NCI-H82 (cell line): ENCODE results near the gene ZG16.

ENCODE experiments used
- DNase-seq: peaks from one replicate; lab custom pipeline; 2025; lab: John Stamatoyannopoulos, UW

Gene ZG16

DNA sequence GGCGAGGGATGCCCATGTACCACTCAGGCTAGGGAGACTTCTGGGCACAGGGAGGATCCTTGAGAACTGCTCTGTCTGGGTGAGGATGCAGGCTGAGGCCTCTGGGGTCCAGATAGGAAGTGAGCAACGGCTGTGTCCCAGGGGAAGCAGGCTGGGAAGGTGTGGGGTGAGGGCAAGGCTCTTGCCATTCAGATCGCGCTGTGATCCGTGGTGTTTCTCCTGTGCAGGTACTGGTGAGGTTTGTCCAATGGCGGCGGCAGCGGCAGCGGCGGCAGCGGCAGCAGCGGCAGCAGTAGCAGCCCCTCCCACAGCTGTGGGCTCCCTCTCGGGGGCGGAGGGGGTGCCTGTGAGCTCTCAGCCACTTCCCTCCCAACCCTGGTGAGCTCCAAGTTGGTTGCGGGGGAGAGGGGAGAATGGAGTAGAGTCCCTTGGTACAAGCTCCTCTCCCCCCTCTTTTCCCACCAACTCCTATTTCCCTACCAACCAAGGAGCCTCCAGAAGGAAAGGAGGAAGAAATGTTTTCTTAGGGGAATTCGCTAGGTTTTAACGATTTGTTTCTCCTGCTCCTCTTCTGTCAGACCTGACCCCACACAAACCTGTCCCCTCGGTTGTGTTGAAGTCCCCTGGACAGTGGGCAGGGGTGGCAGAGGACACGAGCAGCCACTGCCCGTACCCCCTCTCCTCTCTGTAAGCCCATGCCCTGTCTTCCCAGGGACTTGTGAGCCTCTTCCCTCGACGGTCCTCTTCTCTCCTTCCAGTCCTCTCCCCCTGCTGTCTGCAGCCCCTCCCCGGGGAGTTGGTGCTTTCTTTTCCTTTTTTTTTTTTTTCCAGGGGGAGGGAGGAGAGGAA lies 32.0 kb downstream of the ZG16 start:
- DNase-seq = peak; percentile 61

DNA sequence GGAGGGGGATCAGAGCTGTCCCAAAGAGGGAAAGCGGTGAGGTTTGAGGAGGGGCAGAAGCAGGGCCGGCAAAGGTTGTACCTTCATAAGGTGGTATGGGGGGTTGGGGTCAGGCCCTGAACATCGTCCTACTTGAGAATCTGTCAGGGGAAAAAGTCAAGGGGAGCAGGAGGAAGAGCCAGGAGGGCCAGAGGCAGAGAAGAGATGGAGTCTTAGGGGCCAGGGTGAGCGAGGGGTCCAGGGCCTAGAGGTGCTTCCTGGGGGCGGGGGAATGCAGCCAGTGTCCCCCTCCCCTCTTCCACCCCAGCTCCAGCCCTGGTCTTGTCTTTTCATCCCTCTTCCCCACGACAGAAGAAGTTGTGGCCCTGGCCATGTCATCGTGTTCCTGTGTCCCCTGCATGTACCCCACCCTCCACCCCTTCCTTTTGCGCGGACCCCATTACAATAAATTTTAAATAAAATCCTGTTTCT lies 32.7 kb downstream of the ZG16 start:
- DNase-seq = peak; percentile 62

DNA sequence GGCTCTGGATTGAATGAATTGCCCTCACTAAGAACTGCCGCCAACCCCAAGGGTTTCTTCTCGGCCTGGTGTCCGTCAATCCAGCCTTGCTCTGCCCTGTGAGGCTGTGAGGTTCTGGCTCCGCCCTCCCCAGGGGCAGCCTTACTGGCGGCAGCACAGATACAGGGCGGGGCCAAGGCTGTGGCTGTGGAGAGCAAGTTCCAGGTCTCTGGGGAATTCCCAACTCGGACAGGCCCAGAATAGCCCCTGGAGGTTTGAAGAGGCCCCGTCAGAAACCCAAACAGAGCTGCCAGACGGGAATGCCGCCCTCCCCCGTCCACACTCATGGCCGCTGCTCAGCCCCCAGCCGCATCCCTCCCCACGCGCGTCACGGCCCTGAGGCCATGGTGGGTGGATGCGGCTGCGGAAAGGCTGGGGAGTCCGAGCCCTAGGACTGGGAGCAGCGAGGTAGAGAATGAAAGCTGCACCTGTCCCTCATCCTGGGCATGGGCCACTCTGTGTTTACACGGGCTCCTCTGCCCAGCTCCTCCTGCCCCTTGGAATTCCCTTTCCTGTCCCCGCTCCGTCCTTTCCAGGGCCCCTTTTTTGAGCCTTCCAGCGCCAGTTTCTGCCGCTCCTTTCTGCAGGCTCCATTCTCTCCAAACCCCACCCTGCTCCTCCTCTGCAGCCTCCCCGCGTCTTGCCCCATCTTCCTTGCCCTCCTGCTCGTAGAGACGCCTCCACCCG lies 33.3 kb downstream of the ZG16 start:
- DNase-seq = peak; percentile 95

DNA sequence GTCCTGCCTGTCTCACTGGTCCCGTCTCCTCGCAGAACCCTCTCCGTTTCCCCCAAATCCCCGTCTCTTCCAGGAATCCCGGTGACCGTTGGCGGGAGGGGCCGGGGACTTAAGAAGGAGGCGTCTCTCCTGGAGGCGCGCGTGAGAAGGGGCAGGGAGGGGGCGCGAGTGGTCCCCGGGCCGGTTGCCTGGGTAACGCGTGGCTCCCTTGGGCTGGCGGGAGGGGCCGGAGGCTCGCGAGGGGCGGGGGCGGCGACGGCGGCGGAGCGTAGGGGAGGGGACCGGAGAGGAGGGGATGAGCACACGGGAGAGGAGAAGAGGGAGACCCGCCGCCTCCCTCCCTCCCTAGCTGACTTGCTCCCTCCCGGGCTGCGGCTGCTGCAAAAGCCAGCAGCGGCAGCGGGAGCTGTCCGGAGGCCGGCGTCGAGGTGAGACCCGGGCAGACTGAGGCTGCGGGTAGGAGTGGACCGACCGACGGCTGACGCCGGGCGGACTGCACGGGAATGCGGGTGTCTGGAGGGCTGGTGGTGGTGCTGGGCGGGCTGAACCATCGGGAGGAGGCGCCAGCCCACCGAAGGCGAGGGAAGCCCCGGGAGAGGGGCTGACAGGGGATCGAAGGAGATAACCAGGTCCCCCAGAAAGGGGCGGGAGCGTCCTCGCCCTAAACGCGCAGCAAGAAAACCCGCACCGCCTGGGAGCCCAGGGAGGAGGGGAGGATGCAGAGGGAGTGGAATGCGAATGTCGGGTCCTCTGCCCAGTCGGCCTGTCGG lies 34.0 kb downstream of the ZG16 start, which contains the start of gene PRRT2:
TSS of gene PRRT2 (plus strand) at position 298 of the 770 bp plus-strand sequence. CDS start 862 bp downstream, outside the sequence.
- peak; percentile 89 for DNase-seq

DNA sequence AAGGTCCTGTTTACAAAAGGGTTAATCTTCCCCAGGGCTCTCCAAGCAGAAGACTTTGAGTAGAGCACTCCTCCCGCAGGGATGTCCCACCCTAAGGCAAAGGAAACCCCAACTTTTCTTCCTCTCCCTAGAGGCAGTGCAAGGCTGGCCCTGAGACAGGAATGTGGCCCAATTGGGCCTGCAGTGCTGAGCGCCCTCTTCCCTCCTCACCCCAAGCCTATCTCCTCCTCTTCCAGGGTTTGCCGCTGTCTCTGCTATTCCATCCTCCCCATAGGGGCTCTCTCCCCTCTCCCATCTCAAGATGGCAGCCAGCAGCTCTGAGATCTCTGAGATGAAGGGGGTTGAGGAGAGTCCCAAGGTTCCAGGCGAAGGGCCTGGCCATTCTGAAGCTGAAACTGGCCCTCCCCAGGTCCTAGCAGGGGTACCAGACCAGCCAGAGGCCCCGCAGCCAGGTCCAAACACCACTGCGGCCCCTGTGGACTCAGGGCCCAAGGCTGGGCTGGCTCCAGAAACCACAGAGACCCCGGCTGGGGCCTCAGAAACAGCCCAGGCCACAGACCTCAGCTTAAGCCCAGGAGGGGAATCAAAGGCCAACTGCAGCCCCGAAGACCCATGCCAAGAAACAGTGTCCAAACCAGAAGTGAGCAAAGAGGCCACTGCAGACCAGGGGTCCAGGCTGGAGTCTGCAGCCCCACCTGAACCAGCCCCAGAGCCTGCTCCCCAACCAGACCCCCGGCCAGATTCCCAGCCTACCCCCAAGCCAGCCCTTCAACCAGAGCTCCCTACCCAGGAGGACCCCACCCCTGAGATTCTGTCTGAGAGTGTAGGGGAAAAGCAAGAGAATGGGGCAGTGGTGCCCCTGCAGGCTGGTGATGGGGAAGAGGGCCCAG lies 34.9 kb downstream of the ZG16 start:
- no peak for DNase-seq

DNA sequence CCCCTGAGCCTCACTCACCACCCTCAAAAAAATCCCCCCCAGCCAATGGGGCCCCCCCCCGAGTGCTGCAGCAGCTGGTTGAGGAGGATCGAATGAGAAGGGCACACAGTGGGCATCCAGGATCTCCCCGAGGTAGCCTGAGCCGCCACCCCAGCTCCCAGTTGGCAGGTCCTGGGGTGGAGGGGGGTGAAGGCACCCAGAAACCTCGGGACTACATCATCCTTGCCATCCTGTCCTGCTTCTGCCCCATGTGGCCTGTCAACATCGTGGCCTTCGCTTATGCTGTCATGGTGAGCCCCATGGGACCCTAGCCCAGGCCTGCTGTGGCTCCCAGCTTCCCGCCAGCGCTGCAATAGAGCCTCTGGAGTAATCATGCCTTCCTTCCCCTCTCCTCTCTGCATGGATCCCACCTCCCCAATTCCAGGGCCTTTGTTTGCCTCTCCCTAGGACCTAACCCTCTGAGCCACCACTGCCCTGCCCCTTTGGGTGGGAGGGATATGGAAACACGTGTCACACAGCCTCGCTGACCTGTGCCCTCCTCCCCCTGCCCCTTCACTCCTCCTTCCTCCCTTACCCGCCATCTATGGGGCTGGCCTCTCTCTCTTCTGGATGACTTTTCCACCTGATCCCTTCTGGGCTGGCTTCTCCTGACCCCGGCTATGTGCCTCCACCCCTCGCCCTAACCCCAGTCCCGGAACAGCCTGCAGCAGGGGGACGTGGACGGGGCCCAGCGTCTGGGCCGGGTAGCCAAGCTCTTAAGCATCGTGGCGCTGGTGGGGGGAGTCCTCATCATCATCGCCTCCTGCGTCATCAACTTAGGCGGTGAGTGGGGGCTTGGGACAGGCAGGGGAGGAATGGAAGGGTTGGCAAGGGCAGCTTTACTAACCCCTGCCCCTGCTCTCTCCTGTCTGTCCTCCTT lies 35.8 kb downstream of the ZG16 start:
- DNase-seq = peak; percentile 43

DNA sequence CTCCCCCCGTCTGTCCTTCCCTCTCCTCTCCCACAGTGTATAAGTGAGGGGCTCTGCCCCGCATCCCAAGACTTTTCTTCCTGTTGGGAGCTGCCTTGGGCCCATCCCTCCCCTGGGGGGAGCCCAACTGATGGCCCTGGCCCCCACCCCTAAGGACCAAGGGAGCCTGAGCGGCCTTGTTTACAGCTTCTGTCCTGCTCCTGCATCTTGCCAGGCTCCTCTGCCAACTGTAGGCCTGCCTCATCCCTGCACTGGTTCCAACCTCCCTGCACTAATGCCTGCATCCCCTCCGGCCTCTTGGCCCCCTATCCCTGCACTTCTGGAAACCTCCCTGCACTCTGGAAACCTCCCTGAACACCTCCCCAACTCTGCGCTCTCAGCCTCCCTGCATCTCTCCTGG lies 36.5 kb downstream of the ZG16 start:
- DNase-seq = peak; percentile 43

DNA sequence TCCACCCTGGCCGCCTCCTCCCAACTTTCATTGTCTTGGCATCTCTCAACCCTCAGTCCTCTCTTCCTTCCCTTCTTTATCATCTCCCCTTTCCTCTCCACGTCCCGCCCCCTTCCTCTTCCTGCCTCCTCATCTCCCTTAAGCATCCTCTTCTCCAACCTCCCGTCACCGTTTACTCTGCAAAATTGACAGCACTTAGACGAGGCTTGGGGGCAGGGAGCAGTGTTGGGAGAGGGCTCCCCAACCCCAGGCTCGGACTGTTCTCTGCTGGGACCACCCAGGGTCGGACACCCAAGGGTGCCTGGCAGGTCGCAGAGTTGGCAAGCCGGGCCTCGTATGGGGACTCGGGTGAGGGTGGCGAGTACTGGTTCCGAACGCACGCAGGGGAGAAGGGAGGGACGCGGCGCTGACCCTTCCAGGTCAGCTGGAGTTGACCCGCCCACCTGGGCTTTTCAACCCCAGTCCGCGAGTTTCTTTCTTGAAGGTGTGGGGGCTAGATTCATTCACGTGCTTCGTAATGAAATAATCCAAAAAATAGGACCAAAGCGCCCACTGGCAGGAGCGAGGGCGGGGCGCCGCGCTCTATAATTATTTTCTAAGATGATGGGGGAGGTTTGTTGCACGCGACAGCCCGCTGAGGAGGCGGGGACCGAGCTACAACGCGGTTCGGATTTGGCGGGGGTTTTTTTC lies 37.1 kb downstream of the ZG16 start:
- DNase-seq = peak; percentile 73

DNA sequence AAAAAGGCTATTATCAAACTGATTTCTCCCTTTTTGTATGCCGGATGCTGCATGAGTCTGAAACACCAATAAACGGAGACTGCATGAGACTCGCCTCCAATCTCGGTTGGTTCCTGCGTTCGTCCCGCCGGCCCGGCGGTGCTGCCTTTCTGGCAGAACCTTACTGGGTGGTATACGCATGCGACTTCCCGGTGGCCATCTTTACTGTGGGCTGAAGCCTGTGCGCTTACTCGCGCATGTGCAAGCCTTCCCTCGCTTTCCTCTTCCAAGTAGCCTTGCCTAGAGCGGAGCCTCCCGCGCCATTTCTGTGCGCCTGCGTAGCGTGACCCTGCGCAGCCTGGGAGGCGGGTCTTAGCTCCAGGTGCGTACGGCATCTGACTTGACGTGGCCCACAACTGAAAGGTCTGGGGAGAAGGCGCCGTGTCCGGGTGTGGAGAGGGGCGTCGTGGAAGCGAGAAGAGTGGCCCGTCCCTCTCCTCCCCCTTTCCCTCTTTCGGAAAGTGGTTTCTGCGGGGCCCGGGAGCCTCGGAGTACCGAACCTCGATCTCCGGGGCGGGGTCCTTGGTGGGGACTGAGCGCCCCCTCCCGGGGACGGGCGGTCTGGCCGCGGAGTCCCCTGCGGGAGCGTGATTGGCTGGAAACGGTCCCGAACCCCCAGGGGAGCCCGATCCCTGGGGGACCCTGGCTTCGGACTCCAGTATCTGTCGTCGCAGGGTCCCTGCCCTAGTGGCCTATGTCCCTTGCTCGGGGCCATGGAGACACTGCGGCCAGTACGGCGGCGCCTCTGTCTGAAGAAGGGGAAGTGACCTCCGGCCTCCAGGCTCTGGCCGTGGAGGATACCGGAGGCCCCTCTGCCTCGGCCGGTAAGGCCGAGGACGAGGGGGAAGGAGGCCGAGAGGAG lies 38.0 kb downstream of the ZG16 start, which contains the start of gene PAGR1:
TSS of gene PAGR1 (plus strand) at position 360 of the 901 bp plus-strand sequence. CDS start at position 734, 374 bp downstream.
- peak; percentile 98 for DNase-seq

DNA sequence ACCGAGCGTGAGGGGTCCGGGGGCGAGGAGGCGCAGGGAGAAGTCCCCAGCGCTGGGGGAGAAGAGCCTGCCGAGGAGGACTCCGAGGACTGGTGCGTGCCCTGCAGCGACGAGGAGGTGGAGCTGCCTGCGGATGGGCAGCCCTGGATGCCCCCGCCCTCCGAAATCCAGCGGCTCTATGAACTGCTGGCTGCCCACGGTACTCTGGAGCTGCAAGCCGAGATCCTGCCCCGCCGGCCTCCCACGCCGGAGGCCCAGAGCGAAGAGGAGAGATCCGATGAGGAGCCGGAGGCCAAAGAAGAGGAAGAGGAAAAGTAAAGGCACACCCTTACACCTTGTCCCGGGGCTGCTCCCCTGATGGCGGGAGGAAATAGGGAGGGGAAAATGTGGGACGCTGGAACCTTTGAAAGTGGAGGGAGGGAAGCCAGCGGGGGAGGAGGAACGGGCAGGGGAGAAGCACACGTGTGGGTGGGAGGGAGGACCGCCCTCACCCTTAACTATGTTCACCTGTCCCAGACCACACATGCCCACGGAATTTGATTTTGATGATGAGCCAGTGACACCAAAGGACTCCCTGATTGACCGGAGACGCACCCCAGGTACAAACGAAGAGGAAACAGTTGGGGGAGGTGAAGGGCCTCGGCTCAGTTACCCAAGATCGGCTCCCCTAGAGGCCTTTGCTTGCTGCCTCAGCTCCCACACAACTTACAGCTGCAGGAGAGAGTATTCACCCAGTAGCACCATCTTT lies 38.8 kb downstream of the ZG16 start:
- DNase-seq = peak; percentile 65

DNA sequence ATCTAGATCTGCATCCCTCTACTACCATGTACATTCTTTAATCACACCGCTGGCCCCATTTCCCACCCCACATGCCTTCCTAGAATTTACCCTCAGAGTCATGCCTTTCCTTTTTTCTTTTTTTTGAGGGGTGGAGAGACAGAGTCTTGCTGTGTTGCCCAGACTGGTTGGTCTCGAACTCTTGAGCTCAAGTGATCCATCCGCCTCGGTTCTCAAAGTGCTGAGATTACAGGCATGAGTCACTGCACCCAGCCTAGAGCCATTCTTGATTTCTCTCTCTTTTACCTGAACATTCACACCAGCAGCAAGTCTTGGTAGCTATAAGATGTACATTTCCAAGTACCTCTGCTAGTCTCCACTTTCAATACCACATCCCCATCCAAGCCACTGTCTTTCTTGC lies 40.0 kb downstream of the ZG16 start:
- DNase-seq = no peak

DNA sequence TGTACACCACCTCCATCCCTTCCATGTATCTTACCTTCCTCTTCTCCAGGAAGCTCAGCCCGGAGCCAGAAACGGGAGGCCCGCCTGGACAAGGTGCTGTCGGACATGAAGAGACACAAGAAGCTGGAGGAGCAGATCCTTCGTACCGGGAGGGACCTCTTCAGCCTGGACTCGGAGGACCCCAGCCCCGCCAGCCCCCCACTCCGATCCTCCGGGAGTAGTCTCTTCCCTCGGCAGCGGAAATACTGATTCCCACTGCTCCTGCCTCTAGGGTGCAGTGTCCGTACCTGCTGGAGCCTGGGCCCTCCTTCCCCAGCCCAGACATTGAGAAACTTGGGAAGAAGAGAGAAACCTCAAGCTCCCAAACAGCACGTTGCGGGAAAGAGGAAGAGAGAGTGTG lies 41.5 kb downstream of the ZG16 start:
- peak; percentile 38 for DNase-seq

DNA sequence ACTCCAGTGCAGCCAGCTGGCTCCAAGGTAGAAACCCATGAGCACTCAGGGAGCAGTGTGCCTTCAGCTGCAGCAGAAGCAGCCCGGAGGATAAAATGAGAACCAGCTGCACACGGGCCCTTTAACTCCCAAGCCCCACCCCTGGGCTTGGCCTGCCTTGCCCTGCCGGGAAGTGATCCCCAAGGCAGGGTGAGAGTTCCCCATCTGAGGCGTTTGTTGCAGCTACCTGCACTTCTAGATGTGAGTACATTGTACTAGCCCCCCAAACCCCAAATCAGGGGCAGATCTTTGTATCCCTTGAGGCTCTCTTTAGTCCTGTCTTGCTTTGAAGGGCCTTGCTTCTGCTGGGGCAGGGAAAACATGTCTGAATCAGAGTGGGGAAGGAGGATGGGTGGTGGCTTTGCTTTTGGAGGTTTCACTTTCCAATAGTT lies 42.2 kb downstream of the ZG16 start, which contains the start of gene MVP:
TSS of gene MVP (plus strand) at position 192 of the 431 bp plus-strand sequence. CDS start 10,088 bp downstream, outside the sequence.
- peak; percentile 78 for DNase-seq

DNA sequence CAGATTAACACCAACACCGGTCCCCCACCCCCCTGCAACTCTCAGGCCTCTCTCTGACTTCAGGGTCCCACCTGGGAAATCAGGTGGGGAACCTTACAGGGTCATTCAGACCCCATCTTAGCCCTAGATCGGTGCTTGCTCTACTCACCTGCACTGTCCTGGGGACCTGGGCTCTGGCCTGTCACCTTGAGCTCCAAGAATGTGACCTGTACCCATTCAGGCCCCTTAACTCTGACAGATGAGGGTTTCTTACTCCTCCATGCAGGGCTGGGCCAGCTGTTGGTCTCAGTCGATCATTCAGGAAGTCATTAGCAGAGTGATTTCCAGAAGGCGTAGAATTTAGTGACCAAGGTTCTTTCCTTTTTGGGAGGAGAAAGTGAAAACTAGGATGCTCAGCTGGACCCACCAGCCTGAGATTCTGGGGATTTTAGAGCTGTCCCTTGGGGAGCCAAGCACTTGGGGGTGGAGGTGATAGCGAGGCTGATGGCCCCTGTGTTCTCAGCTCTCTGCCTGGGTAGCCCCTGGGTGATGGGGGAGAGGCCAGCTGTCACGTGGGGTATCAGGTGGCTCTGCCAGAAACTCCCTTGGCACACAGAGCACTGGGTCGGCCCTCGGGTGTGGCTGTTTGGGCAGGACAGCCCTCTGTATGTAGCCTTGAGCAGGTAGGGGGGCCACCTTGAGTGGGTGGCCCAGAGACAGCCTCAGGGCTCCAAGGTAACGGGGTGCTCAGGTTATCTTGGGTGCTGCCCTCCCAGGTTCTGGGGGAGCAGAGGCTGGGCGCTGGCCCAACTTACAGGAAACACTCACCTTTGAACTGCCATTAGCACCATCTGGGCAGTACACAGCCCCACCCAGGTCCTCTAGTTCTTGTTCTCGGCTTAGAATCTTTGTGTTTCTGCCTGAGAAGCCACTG lies 42.9 kb downstream of the ZG16 start:
- no peak for DNase-seq

DNA sequence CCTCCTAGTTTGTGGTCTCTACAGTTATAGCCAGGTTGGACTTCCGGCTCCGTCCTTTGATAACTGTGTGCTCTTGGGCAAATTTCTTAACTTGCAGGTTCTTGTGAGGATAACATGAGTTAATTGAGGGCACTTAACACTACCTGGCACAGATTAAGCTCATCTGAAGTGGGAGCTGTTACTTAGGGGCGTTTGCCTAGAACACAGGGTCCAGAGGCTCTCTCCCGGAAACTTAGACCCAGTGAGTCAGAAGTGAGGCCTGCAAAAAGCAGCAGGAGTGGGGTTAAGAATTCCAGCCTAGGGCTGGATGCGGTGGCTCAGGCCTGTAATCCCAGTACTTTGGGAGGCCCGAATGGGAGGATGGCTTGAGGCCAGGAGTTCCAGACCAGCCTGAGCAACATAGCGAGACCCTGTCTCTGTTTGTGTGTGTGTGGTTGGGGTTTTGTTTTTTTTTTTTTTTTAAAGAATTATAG lies 43.6 kb downstream of the ZG16 start:
- no peak for DNase-seq

DNA sequence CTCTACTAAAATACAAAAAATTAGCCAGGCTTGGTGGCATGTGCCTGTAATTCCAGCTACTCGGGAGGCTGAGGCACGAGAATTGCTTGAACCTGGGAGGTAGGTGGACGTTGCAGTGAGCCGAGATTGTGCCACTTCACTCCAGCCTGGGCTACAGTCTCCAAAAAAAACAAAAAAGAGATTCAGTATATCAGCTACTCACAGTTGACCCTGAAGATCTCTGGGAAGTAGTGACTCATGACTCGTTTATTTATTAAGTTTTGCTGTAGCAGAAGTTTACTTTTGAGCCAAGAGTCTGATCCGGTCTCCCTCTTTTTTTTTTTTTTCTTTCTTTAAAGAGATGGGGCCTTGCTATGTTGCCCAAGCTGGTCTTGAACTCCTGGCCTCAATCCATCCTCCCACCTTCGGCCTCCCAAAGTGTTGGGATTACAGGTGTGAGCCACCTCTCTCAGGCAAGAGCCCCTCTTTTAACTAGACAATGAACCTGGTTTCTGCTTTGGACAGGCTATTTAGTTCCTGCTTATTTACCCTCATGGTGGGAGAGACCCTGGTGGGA lies 46.6 kb downstream of the ZG16 start:
- no peak for DNase-seq
